Kidney tubule cell (primary cell): ENCODE results near the gene KCNE4.

Experiments
- DNase-seq: peaks from one replicate; pipeline ENCODE4 v3.0.0-alpha.2; 2018; ENCODE audit warnings: low spot score

KCNE4 gene

GRCh38 chr2:223086370-223086981, 34.5 kb downstream of the KCNE4 start:
- no peak for DNase-seq

DNA sequence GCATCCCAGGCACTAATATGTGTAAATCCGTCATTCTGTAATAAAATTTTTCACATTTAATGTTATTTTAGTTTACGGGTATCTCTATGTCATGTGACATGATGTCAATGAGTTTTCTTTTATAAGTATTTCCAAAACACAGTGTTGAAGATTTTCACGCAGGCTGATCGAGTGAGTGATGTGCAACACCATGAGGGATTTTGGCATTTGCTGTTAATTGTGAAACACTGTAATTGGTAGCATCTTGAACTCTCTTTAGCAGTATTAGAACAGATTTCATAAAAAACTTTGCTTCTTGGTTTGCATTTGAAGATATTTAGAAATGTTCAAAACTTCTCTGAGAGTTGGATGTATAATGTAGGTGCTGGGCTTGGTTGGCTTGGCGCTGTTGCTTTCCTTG, 35.5 kb downstream of the KCNE4 start:
- DNase-seq: no peak

DNA sequence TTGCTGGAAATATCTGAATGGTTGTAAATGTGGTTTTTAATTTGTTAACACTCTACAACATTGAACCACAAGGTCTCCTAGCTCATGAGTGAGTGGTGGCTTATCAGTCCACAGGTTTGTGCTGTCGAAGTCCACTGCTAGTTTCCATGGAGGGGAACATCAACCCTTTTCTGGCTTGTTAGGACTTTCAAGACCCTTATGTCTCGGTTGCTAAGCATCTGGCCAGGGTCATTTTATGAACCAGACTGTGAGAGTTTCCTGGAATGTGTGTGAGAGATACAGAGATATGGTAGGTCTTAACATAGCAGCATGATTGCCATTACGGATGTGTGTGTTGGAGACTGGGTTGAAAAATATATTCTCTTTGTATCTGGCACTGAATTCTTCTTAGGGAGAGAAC, 36.9 kb downstream of the KCNE4 start:
- DNase-seq: no peak

- no peak for DNase-seq
These were observed 38.0 kb downstream of the KCNE4 start for GRCh38 chr2:223090039-223090438.

DNA sequence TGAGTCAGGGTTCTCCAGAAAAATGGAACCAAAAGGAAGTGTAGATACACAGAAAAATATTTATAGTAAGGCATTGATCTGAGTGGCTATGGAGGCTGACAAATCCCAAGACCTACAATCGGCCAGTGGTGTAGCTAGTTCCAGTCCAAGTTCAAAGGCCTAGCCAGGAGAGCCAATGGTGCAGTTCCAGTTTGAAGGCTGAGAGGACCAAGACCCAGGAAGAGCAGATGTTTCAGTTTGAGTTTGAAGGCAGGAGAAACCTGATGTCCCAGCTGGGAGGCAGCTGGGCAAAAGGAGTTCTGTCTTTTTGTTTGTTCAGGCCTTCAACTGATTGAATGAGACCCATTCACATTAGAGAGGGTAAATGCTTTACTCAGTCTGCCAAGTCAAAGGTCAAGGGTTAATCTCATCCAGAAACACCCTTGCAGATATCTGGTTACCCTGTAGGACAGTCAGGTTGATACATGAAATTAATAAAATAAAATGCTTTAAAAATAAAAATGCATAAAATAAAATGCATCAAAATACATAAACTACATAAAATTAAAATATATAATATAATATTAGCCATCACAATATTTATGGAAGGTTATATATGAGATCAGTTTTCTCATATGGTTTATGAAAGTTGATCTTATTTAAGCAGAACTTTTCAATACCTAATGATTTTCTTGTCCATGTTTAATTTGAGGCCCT, 38.7 kb downstream of the KCNE4 start:
- DNase-seq: no peak

GRCh38 chr2:223092667-223093066, 40.7 kb downstream of the KCNE4 start:
- DNase-seq: no peak

GRCh38 chr2:223093436-223094241, 41.6 kb downstream of the KCNE4 start:
- peak; percentile 20 for DNase-seq

- DNase-seq: no peak
These were observed 43.2 kb downstream of the KCNE4 start for GRCh38 chr2:223095207-223095606.

DNA sequence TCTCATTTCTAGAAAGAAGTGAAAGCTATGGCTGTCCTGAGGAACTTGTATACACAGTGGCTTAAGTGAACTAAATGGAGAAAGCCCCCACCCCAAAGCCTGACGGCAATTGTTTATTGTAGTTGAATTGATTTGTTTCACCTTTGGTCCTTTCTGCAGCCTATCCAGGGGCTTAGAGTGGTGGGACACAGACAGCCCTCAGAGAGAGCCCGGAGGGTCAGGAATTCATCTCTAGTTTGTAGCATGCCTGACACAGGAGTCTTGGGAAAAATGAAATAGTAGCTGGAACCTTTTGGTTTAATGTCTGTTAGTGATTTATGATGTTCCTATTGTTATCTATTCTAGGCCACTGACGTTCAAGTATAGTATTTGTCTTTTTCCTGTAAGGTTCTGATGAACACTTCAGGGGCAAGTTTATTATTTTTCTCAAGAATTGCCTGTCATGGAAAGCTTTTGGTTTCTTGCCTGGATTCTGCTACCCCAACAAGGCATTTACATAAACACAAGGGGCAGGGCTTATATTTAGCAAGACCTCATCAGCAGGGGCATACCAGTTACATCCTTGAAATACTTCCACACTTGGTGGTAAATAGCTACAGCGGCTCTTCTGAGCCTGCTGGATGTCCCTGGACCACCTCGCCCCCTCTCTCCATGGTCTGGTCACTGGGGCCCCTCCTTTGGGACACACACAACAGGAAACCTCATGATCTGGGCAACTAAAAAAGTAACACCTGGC, 44.4 kb downstream of the KCNE4 start:
- DNase-seq: no peak

GRCh38 chr2:223097888-223098383, 45.9 kb downstream of the KCNE4 start:
- no peak for DNase-seq

DNA sequence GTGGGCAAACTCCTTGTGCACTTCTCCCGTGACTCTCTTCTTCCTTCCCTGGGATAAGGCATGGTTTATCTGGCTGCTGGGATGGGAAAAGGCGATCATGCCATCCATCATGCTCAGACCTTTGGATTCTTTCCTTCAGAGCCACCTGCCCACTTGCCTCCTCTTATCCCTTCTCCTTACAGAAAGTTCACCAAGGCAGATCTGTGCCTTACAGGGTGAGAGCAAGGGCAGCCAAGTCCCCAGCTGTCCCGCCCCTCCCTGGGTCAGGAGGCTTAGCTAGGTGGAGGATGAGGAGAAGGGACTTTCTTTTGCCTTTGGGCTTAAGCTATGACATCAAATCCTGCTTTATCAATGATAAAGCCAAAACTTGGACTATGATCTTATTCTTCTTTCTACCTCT, 47.6 kb downstream of the KCNE4 start:
- no peak for DNase-seq

GRCh38 chr2:223100061-223100511, 48.1 kb downstream of the KCNE4 start:
- peak; percentile 7 for DNase-seq

DNA sequence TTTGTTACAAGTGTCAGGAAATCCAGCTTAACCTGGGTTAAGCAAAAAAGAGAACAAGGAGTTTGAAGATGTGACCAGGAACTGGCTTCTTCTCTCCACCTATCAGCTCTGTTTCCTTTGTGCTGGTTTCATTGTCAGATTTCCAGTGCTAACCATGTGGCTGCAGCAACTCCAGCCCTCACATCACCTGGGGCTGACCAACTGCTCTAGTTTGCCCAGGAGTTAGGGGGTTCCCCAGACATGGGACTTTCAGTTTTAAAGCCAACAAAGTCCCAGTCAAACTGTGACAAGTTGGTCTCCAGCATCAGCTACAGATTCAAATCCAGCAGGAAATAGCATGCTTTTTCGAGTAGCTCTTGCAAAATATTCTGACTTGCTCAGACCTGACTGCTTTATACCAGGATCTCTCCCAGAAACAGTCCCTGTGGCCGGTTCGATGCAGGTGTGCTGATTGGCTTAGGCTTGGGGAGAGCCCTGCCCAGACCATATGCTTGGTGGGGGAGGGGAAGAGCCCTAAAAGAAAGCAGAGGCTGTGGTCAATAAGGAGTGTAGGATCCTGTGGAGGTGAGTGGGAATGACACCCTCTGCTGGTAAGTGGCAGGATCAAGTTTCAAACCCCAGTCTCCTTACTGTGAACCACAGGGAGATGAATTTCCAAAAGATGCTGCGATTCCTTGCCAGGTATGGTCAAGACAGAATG, 49.5 kb downstream of the KCNE4 start:
- peak; percentile 57 for DNase-seq

DNA sequence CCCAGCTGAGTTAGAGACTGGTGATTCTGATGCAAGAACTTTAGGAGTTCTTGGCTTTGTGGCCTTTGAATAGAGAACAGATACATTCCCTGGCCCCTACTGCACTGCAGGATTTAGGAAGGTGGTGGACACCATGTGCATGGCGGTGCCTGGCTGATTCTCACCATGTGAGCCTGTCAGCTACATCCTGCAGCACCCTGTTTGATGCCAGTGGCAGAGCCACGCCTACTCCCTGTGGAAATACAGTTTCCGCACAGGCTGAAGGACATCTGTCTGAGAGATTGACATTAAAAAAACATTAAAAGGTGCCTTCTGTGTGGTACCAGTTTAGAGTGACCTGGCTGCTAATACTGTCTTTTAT, 50.0 kb downstream of the KCNE4 start:
- DNase-seq: no peak

GRCh38 chr2:223102450-223102849, 50.5 kb downstream of the KCNE4 start:
- no peak for DNase-seq

- peak; percentile 2 for DNase-seq
These were observed 52.5 kb downstream of the KCNE4 start for GRCh38 chr2:223104336-223105132.
